ENCODE results near the gene PAPPA.

PAPPA gene

GRCh38 chr9:116160676-116161571, 7.3 kb downstream of the PAPPA start:
- H3K36me3 ChIP-seq (ENCODE audit: low read length) = no peaks in the 10 kb centered on the region
- H3K9me2 ChIP-seq (replicated peaks; ENCODE audit: insufficient read depth, low read length) = no peaks in the 10 kb centered on the region
- H3K9me3 ChIP-seq (ENCODE audit: insufficient read depth, low read length) = no peaks in the 10 kb centered on the region
- H3K4me2 ChIP-seq (ENCODE audit: low read depth, low read length, poor library complexity, severe bottlenecking) = no peak overlapping the region
- H2AFZ ChIP-seq (ENCODE audit: low read depth, low read length, severe bottlenecking) = no peak overlapping the region
- H3K9ac ChIP-seq (ENCODE audit: low read length) = no peak overlapping the region
- H3K27me3 ChIP-seq (ENCODE audit: low read length) = no peaks in the 10 kb centered on the region
- no peak overlapping the region for H3K27ac ChIP-seq (ENCODE audit: low read depth, low read length)
- no peaks in the 10 kb centered on the region for H4K20me1 ChIP-seq (ENCODE audit: low read depth, low read length)
- no peaks in the 10 kb centered on the region for H3F3A ChIP-seq (ENCODE audit: insufficient read depth)
- TF ChIP-seq EZH2phosphoT487 (conservative IDR thresholded peaks at IDR 0.05; ENCODE audit: low read length) (no peak), CTCF (IDR thresholded peaks at IDR 0.05; ENCODE audit: insufficient read depth, low read length, poor library complexity, severe bottlenecking) (no peak)
- no peaks in the 10 kb centered on the region for H3K79me2 ChIP-seq (ENCODE audit: insufficient read depth, low read length)
- no peak overlapping the region for H3K4me3 ChIP-seq (ENCODE audit: insufficient read depth, low read length, poor library complexity, severe bottlenecking)

GRCh38 chr9:116162241-116162781, 8.7 kb downstream of the PAPPA start:
- TF ChIP-seq CTCF (IDR thresholded peaks at IDR 0.05; ENCODE audit: insufficient read depth, low read length, poor library complexity, severe bottlenecking) (no peak), EZH2phosphoT487 (conservative IDR thresholded peaks at IDR 0.05; ENCODE audit: low read length) (no peak)
- Histone ChIP-seq H3K9ac (ENCODE audit: low read length) (no peak overlapping the region), H3K79me2 (ENCODE audit: insufficient read depth, low read length) (no peaks in the 10 kb centered on the region), H3F3A (ENCODE audit: insufficient read depth) (no peaks in the 10 kb centered on the region), H3K9me2 (replicated peaks; ENCODE audit: insufficient read depth, low read length) (no peaks in the 10 kb centered on the region), H3K36me3 (ENCODE audit: low read length) (no peaks in the 10 kb centered on the region), H2AFZ (ENCODE audit: low read depth, low read length, severe bottlenecking) (no peak overlapping the region), H3K27me3 (ENCODE audit: low read length) (no peaks in the 10 kb centered on the region), H3K4me3 (ENCODE audit: insufficient read depth, low read length, poor library complexity, severe bottlenecking) (no peak overlapping the region), H3K4me2 (ENCODE audit: low read depth, low read length, poor library complexity, severe bottlenecking) (no peak overlapping the region), H4K20me1 (ENCODE audit: low read depth, low read length) (no peaks in the 10 kb centered on the region), H3K27ac (ENCODE audit: low read depth, low read length) (no peak overlapping the region), H3K9me3 (ENCODE audit: insufficient read depth, low read length) (no peaks in the 10 kb centered on the region)

DNA sequence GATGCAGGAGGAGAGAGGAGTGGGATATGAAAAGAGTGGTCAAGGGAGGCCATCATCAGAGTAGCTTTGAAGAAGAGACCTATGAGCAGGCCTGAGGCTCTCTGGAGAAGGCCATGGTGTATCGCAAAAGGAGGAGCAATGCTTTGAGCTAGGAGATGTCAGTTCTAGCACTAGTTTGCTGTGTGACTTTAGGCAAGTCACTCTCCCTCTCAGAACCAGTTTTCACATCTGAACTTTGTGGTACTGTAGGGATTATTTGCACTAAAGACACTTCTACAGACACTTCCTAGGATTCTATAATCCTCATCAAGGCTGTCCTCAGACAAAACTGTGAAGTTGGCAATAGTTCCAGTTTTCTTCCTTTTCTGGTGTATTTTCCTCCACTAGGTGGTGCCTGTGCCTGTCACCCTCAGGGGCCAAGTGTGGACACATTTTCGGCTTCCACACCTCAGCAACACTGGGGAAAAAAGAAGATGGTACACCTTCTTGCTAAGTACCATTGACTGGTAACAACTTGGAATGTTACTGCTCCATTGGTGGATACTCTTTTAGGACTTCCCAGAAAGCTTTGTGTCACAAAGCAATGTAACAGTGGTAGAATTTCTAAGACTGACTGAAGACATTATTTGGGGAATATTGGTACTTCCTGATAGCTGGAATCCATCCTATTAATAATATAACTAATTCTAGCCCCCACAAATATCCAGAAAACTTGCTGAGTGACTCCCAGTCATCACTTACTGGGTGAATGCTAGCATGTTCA, 9.9 kb downstream of the PAPPA start:
- Histone ChIP-seq H3K9me2 (replicated peaks; ENCODE audit: insufficient read depth, low read length) (no peaks in the 10 kb centered on the region), H3K9me3 (ENCODE audit: insufficient read depth, low read length) (no peaks in the 10 kb centered on the region), H3F3A (ENCODE audit: insufficient read depth) (no peaks in the 10 kb centered on the region), H3K36me3 (ENCODE audit: low read length) (no peaks in the 10 kb centered on the region), H3K27ac (ENCODE audit: low read depth, low read length) (no peak overlapping the region), H3K79me2 (ENCODE audit: insufficient read depth, low read length) (no peaks in the 10 kb centered on the region), H4K20me1 (ENCODE audit: low read depth, low read length) (no peaks in the 10 kb centered on the region), H3K4me2 (ENCODE audit: low read depth, low read length, poor library complexity, severe bottlenecking) (no peak overlapping the region), H3K4me3 (ENCODE audit: insufficient read depth, low read length, poor library complexity, severe bottlenecking) (no peak overlapping the region), H2AFZ (ENCODE audit: low read depth, low read length, severe bottlenecking) (no peak overlapping the region), H3K9ac (ENCODE audit: low read length) (no peak overlapping the region), H3K27me3 (ENCODE audit: low read length) (no peaks in the 10 kb centered on the region)
- TF ChIP-seq EZH2phosphoT487 (conservative IDR thresholded peaks at IDR 0.05; ENCODE audit: low read length) = no peak
- TF ChIP-seq CTCF (IDR thresholded peaks at IDR 0.05; ENCODE audit: insufficient read depth, low read length, poor library complexity, severe bottlenecking) = peak; percentile 26

All from SU-DHL-6 (cell line).